H1 (cell line): ENCODE results near the gene PDE2A. TPM values are rescaled to one million over a fixed set of nuclear protein-coding genes. Genes with fewer than 3 reads are reported as not detected.
A peak's percentile ranks its signal among the peaks of the same experiment; 100 is the strongest.

Experiments
- CTCF ChIA-PET: fragments of 300-600 bp; sonication (Branson Sonifier 250); formaldehyde crosslinking; loops from one replicate; lab custom pipeline; 2021; ENCODE audit not compliant: partially characterized antibody; lab: Charles Lee
- POLR2A ChIA-PET: fragments of 300-600 bp; sonication (Branson Sonifier 250); formaldehyde crosslinking; loops from one replicate; lab custom pipeline; 2021; ENCODE audit warnings: inconsistent platforms; ENCODE audit not compliant: partially characterized antibody; lab: Charles Lee
- DNase-seq, 2 experiments: peaks; one replicate each; pipeline versions ENCODE4 v3.0.0 to v3.0.0-alpha.2; 2010 to 2022; ENCODE audit warnings: low spot score in 2 of 2, low read depth in 1 of 2, mixed read lengths in 1 of 2
- FAIRE-seq: peaks from 2 replicates; lab custom pipeline; 2011; peaks lifted over from hg19 to GRCh38; lab: Jason Lieb, UNC
- H2AFZ ChIP-seq: 2 replicates; pipeline ENCODE4 v1.8.1; 2012; ENCODE audit warnings: low read length, inconsistent platforms
- H2AK5ac ChIP-seq: 2 replicates; pipeline ENCODE4 v1.6.1; 2013; ENCODE audit warnings: low read depth, low read length
- H2BK120ac ChIP-seq: replicated peaks from 2 replicates; pipeline ENCODE3; 2013; ENCODE audit warnings: low read depth, low read length, inconsistent platforms
- H2BK12ac ChIP-seq: 2 replicates; pipeline ENCODE4 v1.6.1; 2013; ENCODE audit warnings: low read depth, low read length
- H2BK15ac ChIP-seq: 2 replicates; pipeline ENCODE4 v1.6.1; 2013; ENCODE audit warnings: low read length
- H2BK20ac ChIP-seq: 2 replicates; pipeline ENCODE4 v1.6.1; 2013; ENCODE audit warnings: low read length
- H2BK5ac ChIP-seq: 2 replicates; pipeline ENCODE4 v1.6.1; 2013; ENCODE audit warnings: low read depth, low read length
- H3K14ac ChIP-seq: 2 replicates; pipeline ENCODE4 v1.6.1; 2013; ENCODE audit warnings: inconsistent platforms; ENCODE audit not compliant: insufficient read length
- H3K18ac ChIP-seq: 2 replicates; pipeline ENCODE4 v1.6.1; 2013; ENCODE audit warnings: low read length; ENCODE audit errors: extremely low read depth
- H3K23ac ChIP-seq: 2 replicates; pipeline ENCODE4 v1.6.1; 2013; ENCODE audit warnings: inconsistent platforms; ENCODE audit not compliant: insufficient read length
- H3K23me2 ChIP-seq: 2 replicates; pipeline ENCODE4 v1.6.1; 2013; ENCODE audit warnings: low read depth, low read length
- H3K27ac ChIP-seq: 2 replicates; pipeline ENCODE4 v1.6.1; 2011; ENCODE audit warnings: low read depth, low read length, inconsistent platforms
- H3K27me3 ChIP-seq, 4 experiments: replicated peaks in 1 of 4; 1 replicate in 1 of 4; 2 replicates in 3 of 4; pipeline versions ENCODE4 v1.6.1 to v1.8.1; 2011 to 2013; ENCODE audit warnings: low read length in 3 of 4, mild to moderate bottlenecking in 3 of 4, inconsistent platforms in 2 of 4, mixed read lengths in 2 of 4, moderate library complexity in 1 of 4; ENCODE audit not compliant: control insufficient read depth in 3 of 4, insufficient read depth in 3 of 4; ENCODE audit errors: extremely low read depth in 1 of 4
- H3K36me3 ChIP-seq, 4 experiments: 2 replicates each; pipeline versions ENCODE4 v1.6.1 to v1.8.1; 2011 to 2013; ENCODE audit warnings: mild to moderate bottlenecking in 4 of 4, low read length in 3 of 4, moderate library complexity in 2 of 4, control low read depth in 1 of 4, inconsistent platforms in 1 of 4; ENCODE audit not compliant: insufficient read depth in 4 of 4, control insufficient read depth in 2 of 4
- H3K4ac ChIP-seq: replicated peaks from 2 replicates; pipeline ENCODE3; 2013; ENCODE audit warnings: low read length, low read depth, mixed read lengths, inconsistent platforms; ENCODE audit not compliant: insufficient read length
- H3K4me1 ChIP-seq, 4 experiments: replicated peaks in 1 of 4; 1 replicate in 1 of 4; 2 replicates in 3 of 4; pipeline versions ENCODE4 v1.6.1 to v1.8.1; 2011 to 2013; ENCODE audit warnings: low read length in 3 of 4, inconsistent platforms in 2 of 4, mixed read lengths in 1 of 4; ENCODE audit not compliant: insufficient read depth in 4 of 4, control insufficient read depth in 3 of 4
- H3K4me2 ChIP-seq, 2 experiments: 2 replicates each; pipeline versions ENCODE4 v1.6.1 to v1.8.1; 2011 to 2013; ENCODE audit warnings: low read depth in 2 of 2, low read length in 2 of 2, control low read depth in 1 of 2, inconsistent platforms in 1 of 2, mild to moderate bottlenecking in 1 of 2; ENCODE audit not compliant: insufficient read depth in 1 of 2
- H3K4me3 ChIP-seq, 4 experiments: fragments of 200-600, 300-600 bp in 1 of 4; sonication (generic), shearing (Covaris generic), sonication (Bioruptor Twin) in 1 of 4; 2 replicates each; pipeline versions ENCODE4 v1.5.1 to v1.8.1; 2011 to 2016; ENCODE audit warnings: low read length in 4 of 4, low read depth in 3 of 4, control low read depth in 2 of 4, inconsistent platforms in 2 of 4, mild to moderate bottlenecking in 2 of 4, mixed read lengths in 1 of 4, moderate library complexity in 1 of 4; ENCODE audit not compliant: insufficient read depth in 2 of 4; ENCODE audit errors: extremely low read depth in 1 of 4
- H3K56ac ChIP-seq: replicated peaks from 2 replicates; pipeline ENCODE3; 2013; ENCODE audit warnings: low read depth, mild to moderate bottlenecking, mixed read lengths, low read length, inconsistent platforms; ENCODE audit not compliant: insufficient read length
- H3K79me1 ChIP-seq: 2 replicates; pipeline ENCODE4 v1.6.1; 2013; ENCODE audit warnings: low read depth, low read length, control low read depth
- H3K79me2 ChIP-seq, 2 experiments: 2 replicates each; pipeline versions ENCODE4 v1.6.1 to v1.8.1; 2012 to 2013; ENCODE audit warnings: low read length in 2 of 2, mild to moderate bottlenecking in 2 of 2, inconsistent platforms in 1 of 2; ENCODE audit not compliant: insufficient read depth in 2 of 2, control insufficient read depth in 1 of 2
- H3K9ac ChIP-seq, 4 experiments: replicated peaks in 1 of 4; 1 replicate in 1 of 4; 2 replicates in 3 of 4; pipeline versions ENCODE4 v1.6.1 to v1.8.1; 2011 to 2013; ENCODE audit warnings: low read depth in 3 of 4, low read length in 3 of 4, control low read depth in 2 of 4, mild to moderate bottlenecking in 2 of 4, moderate library complexity in 2 of 4, inconsistent platforms in 1 of 4; ENCODE audit errors: extremely low read depth in 1 of 4
- H3K9me3 ChIP-seq, 2 experiments: 2 replicates each; pipeline versions ENCODE4 v1.6.1 to v1.8.1; 2012 to 2013; ENCODE audit warnings: mild to moderate bottlenecking in 2 of 2, moderate library complexity in 2 of 2, control low read depth in 1 of 2, inconsistent platforms in 1 of 2, low read depth in 1 of 2, low read length in 1 of 2, mixed read lengths in 1 of 2; ENCODE audit not compliant: insufficient read depth in 2 of 2
- H4K20me1 ChIP-seq, 2 experiments: replicated peaks in 1 of 2; 2 replicates each; pipeline versions ENCODE3 to v1.8.1; 2011 to 2013; ENCODE audit warnings: inconsistent platforms in 2 of 2, low read length in 2 of 2, mild to moderate bottlenecking in 1 of 2; ENCODE audit not compliant: insufficient read depth in 2 of 2, control insufficient read depth in 1 of 2
- H4K5ac ChIP-seq: 2 replicates; pipeline ENCODE4 v1.6.1; 2013; ENCODE audit warnings: low read length, low read depth, mixed read lengths, inconsistent platforms; ENCODE audit not compliant: insufficient read length
- H4K8ac ChIP-seq: 2 replicates; pipeline ENCODE4 v1.8.0; 2013; ENCODE audit warnings: mild to moderate bottlenecking, moderate library complexity, low read length, inconsistent platforms; ENCODE audit not compliant: insufficient read depth; ENCODE audit errors: extremely low read depth
- H4K91ac ChIP-seq: replicated peaks from 2 replicates; pipeline ENCODE3; 2013; ENCODE audit warnings: low read length, mixed read lengths, inconsistent platforms; ENCODE audit not compliant: insufficient read length
- CBX8 ChIP-seq: fragments of 300-800, 300-1000 bp; sonication (generic); IDR thresholded peaks from 2 replicates; pipeline ENCODE4 v1.7.1; 2016; ENCODE audit warnings: low read depth, low read length, borderline replicate concordance
- HDAC2 ChIP-seq, 2 experiments: fragments of 300-600 bp in 1 of 2; sonication (generic) in 1 of 2; IDR thresholded peaks; 2 replicates each; pipeline ENCODE4 v1.6.1; 2011 to 2012; ENCODE audit warnings: low read depth in 2 of 2, low read length in 2 of 2, mild to moderate bottlenecking in 2 of 2, moderate library complexity in 2 of 2, borderline replicate concordance in 1 of 2, inconsistent platforms in 1 of 2
- JUND ChIP-seq: IDR thresholded peaks from 2 replicates; pipeline ENCODE4 v1.6.1; 2011; ENCODE audit warnings: mild to moderate bottlenecking, improper control_type of control experiment, low read length
- KDM4A ChIP-seq: IDR thresholded peaks from one replicate; pipeline ENCODE4 v1.7.1; 2012; ENCODE audit warnings: low read depth, mild to moderate bottlenecking, moderate library complexity, low read length, inconsistent platforms; ENCODE audit not compliant: severe bottlenecking
- MAFK ChIP-seq: IDR thresholded peaks from 2 replicates; pipeline ENCODE4 v1.6.1; 2012; ENCODE audit warnings: low read depth, mild to moderate bottlenecking, improper control_type of control experiment, low read length
- POLR2AphosphoS5 ChIP-seq: IDR thresholded peaks from 2 replicates; pipeline ENCODE4 v1.6.1; 2011; ENCODE audit warnings: low read depth, low read length
- SUZ12 ChIP-seq: fragments of 200-600 bp; sonication (generic); IDR thresholded peaks from 2 replicates; pipeline ENCODE4 v1.6.1; 2012; ENCODE audit warnings: mild to moderate bottlenecking, inconsistent platforms, low read length, moderate library complexity, mixed read lengths
- TAF7 ChIP-seq: optimal IDR thresholded peaks from 2 replicates; pipeline ENCODE3; 2011; ENCODE audit warnings: low read depth, mild to moderate bottlenecking, inconsistent platforms, low read length, moderate library complexity, borderline replicate concordance
- TBP ChIP-seq: IDR thresholded peaks from 2 replicates; pipeline ENCODE4 v1.6.1; 2011; ENCODE audit warnings: low read depth, low read length, improper control_type of control experiment
- TEAD4 ChIP-seq: IDR thresholded peaks from 2 replicates; pipeline ENCODE4 v1.6.1; 2012; ENCODE audit warnings: low read depth, low read length, inconsistent platforms, mixed read lengths
- ZNF274 ChIP-seq: IDR thresholded peaks from 2 replicates; pipeline ENCODE4 v1.7.0; 2012; ENCODE audit warnings: low read length, borderline replicate concordance; ENCODE audit errors: extremely low read depth
- WGBS, 2 experiments: shearing (Covaris generic) in 1 of 2; methylation state at CpG; one replicate each; pipeline versions ENCODE4 v1.1.6 to v1.1.7; 2013 to 2015; ENCODE audit warnings: low lambda C conversion rate in 2 of 2, mixed read lengths in 2 of 2, inconsistent platforms in 1 of 2, low coverage in 1 of 2, missing lambda C conversion rate in 1 of 2; ENCODE audit not compliant: insufficient replicate concordance in 2 of 2, insufficient coverage in 1 of 2, insufficient read length in 1 of 2; ENCODE audit errors: extremely low coverage in 1 of 2, missing lambda C conversion rate in 1 of 2; 5-methylcytosine and 5-hydroxymethylcytosine counted together
- polyA plus RNA-seq, 7 experiments: library from polyadenylated mRNA; depleted of rRNA in 3 of 7; stranded (reverse) in 5 of 7; unstranded in 2 of 7; fragments of >200 nt in 5 of 7; fragments of 200-250 nt in 2 of 7; gene quantifications; 1 replicate in 5 of 7; 2 replicates in 1 of 7; 4 replicates in 1 of 7; pipeline versions ENCODE4 v1.2.1 to v1.2.3, GENCODE V29; 2011 to 2013; ENCODE audit warnings: missing spikeins in 2 of 7, mixed read lengths in 2 of 7
- total RNA-seq: library from RNA; stranded (reverse); fragmentation: NEBNext Ultra II Directional; extraction: Animal tissue kit (Norgen Biotek cat#: 25700); gene quantifications from 2 replicates; pipeline ENCODE4 v1.2.1, GENCODE V29; 2021

Gene PDE2A
- total and polyA plus RNA-seq, 2 of the 8 experiments (the other 6 are each of a cell fraction or from before 2014, with no cell fraction given) = 3.4 to 7.1 TPM

DNA sequence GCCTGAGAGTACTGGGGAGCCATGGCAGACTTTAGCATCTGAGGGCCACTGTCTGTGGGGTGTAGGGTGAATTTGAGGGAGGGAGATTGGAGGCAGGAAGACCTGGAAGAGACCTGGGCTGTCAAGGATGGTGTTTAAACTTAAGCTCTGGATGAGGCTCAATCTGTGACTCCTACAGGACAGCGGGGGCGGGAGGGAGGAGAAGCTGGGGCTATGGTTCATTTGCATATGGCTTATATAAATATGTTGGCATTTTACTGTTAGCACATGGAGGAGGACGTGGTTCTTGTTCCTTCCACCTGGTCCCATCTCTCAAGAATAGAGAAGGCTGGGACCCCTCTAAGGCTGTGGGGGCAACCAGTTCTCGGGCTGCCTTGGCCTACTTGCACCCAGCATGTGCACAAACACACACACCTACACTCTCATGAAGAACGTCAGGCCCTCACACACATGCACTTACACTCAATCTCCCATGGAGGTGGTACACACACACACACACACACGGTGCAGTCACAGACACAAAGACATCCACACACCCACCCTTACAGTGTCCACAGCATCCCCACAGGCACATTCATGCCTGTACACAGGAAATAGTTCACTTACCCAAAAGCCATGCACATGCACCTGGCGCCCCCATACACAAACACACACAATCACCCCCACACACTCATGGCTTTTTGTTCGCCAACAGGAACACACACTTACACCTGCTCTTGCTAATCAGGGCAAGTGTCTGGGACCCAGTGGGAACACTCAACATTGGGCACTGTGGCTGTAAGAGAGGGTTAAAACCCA lies 81.3 kb downstream of the PDE2A start:
- peak overlapping the region; percentile 95; the same call in 1 of the 2 replicates for H2BK12ac ChIP-seq
- no peak overlapping the region for H3K4ac ChIP-seq
- H3K4me3 ChIP-seq = no peak overlapping the region
- H3K9me3 ChIP-seq = no peaks in the 10 kb centered on the region
- WGBS, 2 experiments = 87% methylated on average over 8 of the region's 8 CpGs; no CpG with 5 or more reads in 1 of the 2 experiments
- peak overlapping the region; percentile 81 for H2BK15ac ChIP-seq
- no peak overlapping the region for H4K8ac ChIP-seq
- CTCF ChIA-PET = interaction anchor here (0.9 to 14.6 kb wide), 7 partner anchors 15 to 122 kb away, joined by 3 to 552 read pairs (median 20); partner anchors contain the start of gene PDE2A
- no peak overlapping the region for H3K27ac ChIP-seq
- TF ChIP-seq POLR2AphosphoS5 = no peak
- TF ChIP-seq SUZ12 = no peak
- no peak for TF ChIP-seq MAFK
- TF ChIP-seq CBX8 = no peak
- TF ChIP-seq TEAD4 = no peak
- TF ChIP-seq ZNF274 = no peak
- TF ChIP-seq KDM4A = no peak
- no peak for TF ChIP-seq TBP
- no peak for TF ChIP-seq TAF7
- TF ChIP-seq JUND = no peak
- no peak for TF ChIP-seq HDAC2 (IDR thresholded peaks at IDR 0.05; ENCODE audit: borderline replicate concordance in 1 of 2, low read depth in 2 of 2, low read length in 2 of 2)
- no peaks in the 10 kb centered on the region for H4K20me1 ChIP-seq
- no peak overlapping the region for H3K9ac ChIP-seq
- no peak overlapping the region for H4K5ac ChIP-seq
- peak overlapping the region; percentile 86; the same call in 1 of the 2 replicates for H2BK20ac ChIP-seq
- H2BK120ac ChIP-seq = no peak overlapping the region
- no peak overlapping the region for H3K56ac ChIP-seq
- H3K4me2 ChIP-seq = no peak overlapping the region
- POLR2A ChIA-PET = interaction anchor here (1.3 to 1.7 kb wide), 3 partner anchors 11 to 73 kb away, joined by 3 to 4 read pairs (median 4); no protein-coding TSS in a partner anchor
- H3K27me3 ChIP-seq = peaks cover 14 to 52% (median 41%) of the 10 kb centered on the region in 4 experiments
- FAIRE-seq (no peak), DNase-seq (no peak)
- no peaks in the 10 kb centered on the region for H3K79me1 ChIP-seq
- no peak overlapping the region for H3K14ac ChIP-seq
- H3K79me2 ChIP-seq = no peaks in the 10 kb centered on the region
- no peaks in the 10 kb centered on the region for H3K36me3 ChIP-seq
- H3K23me2 ChIP-seq = peaks cover 5% of the 10 kb centered on the region; the same call in 1 of the 2 replicates
- H2BK5ac ChIP-seq = peak overlapping the region; percentile 24; the same call in 1 of the 2 replicates
- H2AFZ ChIP-seq = no peak overlapping the region
- H3K4me1 ChIP-seq = peaks cover 5 to 24% (median 18%) of the 10 kb centered on the region in 4 experiments
- peak overlapping the region; percentile 86; the same call in 1 of the 2 replicates for H2AK5ac ChIP-seq
- no peak overlapping the region for H3K23ac ChIP-seq
- no peak overlapping the region for H3K18ac ChIP-seq
- no peak overlapping the region for H4K91ac ChIP-seq
